Pons (tissue), 1 donor: Measurements from ENCODE around the gene TNNT1.

ENCODE experiments used
- DNase-seq: peaks from one replicate; pipeline ENCODE4 v3.0.0-alpha.2; 2016; ENCODE audit warnings: low spot score

The TNNT1 gene

GRCh38 chr19:55141696-55142095, 7.3 kb downstream of the TNNT1 start:
- DNase-seq = no peak

GRCh38 chr19:55137915-55138314, 11.1 kb downstream of the TNNT1 start:
- DNase-seq = no peak

GRCh38 chr19:55136399-55137102, 12.5 kb downstream of the TNNT1 start:
- no peak for DNase-seq

GRCh38 chr19:55134736-55135135, 14.3 kb downstream of the TNNT1 start:
- no peak for DNase-seq

- no peak for DNase-seq
These were observed 15.2 kb downstream of the TNNT1 start for GRCh38 chr19:55133639-55134444.

- DNase-seq = no peak
These were observed 16.4 kb downstream of the TNNT1 start for GRCh38 chr19:55132453-55133129.

- no peak for DNase-seq
These were observed 17.6 kb downstream of the TNNT1 start for GRCh38 chr19:55131421-55131820.

- no peak for DNase-seq
These were observed 30.0 kb downstream of the TNNT1 start for GRCh38 chr19:55119053-55119452.

GRCh38 chr19:55118401-55118991, 30.5 kb downstream of the TNNT1 start:
- peak; percentile 75 for DNase-seq

- peak; percentile 99 for DNase-seq
These were observed 31.2 kb downstream of the TNNT1 start for GRCh38 chr19:55117663-55118391.

GRCh38 chr19:55116859-55117662, 31.9 kb downstream of the TNNT1 start, which contains the start of gene PPP1R12C:
Gene PPP1R12C (minus strand): TSS chr19:55117637. CDS start chr19:55117543, 94 bp downstream.
- no peak for DNase-seq

GRCh38 chr19:55116232-55116858, 32.7 kb downstream of the TNNT1 start:
- peak; percentile 74 for DNase-seq

- DNase-seq = no peak
These were observed 33.5 kb downstream of the TNNT1 start for GRCh38 chr19:55115446-55116065.

GRCh38 chr19:55114566-55115145, 34.4 kb downstream of the TNNT1 start:
- no peak for DNase-seq

- peak; percentile 30 for DNase-seq
These were observed 35.4 kb downstream of the TNNT1 start for GRCh38 chr19:55113570-55114039.

GRCh38 chr19:55112777-55113569, 36.0 kb downstream of the TNNT1 start:
- no peak for DNase-seq

- DNase-seq = no peak
These were observed 36.7 kb downstream of the TNNT1 start for GRCh38 chr19:55112246-55112776.

GRCh38 chr19:55111238-55111831, 37.7 kb downstream of the TNNT1 start:
- no peak for DNase-seq
